Stimulated activated CD4-positive, alpha-beta T cell treated with anti-CD3 and anti-CD28 coated beads, TNF-alpha, amount 100 ng/mL, for 48 hours (primary cell): Measurements from ENCODE around the gene ACAP3.

Source experiments
- DNase-seq, 3 donors: peaks; one replicate each; pipeline ENCODE4 v3.0.0-alpha.2; 2020; ENCODE audit warnings: low read depth in 3 of 3

Gene ACAP3

DNA sequence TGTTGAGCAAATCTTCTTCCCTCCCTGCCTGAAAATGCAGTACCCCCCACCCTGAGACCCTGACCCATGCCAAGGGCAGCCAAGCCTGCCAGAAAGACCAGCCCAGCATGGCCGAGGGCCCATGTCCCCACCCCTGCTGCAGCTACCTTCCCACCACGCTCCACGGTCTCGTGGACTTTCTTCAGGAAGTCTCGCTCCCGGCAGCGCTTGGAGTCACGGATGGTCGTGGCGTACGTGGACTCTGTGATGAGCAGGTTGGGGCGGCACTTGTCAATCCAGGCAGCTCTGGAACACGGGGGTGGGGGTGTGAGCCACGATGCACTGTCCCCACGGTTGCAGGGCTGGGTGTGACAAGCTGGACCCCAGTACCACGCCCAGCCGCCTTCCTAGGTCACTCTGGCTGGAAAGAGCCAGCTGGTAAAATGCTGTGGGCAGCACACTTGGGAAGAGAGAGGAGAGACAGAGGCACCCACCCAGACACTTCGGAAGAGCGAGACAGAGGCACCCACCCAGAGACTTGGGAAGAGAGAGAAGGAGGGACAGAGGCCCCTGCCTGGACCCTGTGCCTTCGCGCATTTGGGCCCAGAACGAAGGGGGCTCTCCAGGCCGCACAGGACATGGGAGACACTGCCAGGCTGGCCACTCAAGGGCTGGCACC is 7.1 kb upstream of the ACAP3 start:
- DNase-seq: no peak

DNA sequence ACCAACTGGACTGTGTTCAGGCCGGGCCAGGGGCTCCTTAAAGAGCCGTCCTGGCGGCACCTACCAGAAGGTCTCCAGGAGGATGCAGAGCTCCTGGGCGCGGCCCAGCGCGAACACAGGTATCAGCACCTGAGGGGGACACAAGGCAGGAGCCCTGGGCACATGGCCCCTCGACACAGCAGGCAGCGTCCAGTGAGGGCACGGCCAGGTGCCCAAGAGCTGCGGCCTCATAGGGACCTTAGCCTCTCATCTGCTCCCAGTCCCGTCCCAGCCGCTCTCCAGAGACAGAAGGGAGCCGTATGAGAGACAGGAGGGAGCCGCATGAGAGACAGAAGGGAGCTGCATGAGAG is 6.5 kb upstream of the ACAP3 start:
- no peak for DNase-seq

DNA sequence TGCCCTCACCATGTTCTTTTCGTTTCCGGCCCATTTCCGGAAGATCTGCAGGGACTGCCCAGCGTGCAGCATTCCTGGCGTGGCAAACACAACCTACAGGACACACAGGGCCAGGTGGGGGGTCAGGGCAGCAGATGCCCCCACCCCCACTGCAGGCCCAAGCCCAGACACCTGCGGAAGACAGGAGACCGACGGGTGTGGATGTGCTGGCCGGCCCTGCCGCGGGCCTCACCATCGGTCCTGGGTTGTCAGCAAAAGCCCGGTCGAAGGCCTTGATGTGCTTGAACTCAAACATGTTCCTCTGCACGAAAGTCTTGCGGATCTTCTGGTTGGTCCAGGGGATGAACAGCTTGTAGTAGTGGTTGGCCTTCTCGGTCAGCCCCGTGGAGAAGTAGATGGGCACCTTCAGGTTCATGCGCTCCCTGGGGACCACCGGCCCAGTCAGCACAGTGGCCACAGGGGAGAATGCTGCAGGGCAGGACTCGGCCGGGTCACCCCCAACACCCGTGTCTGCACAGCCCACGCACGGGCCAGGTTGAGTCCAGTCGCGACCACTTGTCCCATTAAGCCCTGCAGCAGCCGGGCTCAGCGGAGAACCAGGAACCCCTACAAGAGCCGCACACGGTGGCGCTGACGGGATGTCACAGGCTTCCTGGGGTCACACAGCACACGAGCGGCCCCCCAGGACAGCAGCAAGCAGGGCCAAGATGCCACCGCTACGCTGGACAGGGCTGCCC is 5.9 kb upstream of the ACAP3 start:
- no peak for DNase-seq

DNA sequence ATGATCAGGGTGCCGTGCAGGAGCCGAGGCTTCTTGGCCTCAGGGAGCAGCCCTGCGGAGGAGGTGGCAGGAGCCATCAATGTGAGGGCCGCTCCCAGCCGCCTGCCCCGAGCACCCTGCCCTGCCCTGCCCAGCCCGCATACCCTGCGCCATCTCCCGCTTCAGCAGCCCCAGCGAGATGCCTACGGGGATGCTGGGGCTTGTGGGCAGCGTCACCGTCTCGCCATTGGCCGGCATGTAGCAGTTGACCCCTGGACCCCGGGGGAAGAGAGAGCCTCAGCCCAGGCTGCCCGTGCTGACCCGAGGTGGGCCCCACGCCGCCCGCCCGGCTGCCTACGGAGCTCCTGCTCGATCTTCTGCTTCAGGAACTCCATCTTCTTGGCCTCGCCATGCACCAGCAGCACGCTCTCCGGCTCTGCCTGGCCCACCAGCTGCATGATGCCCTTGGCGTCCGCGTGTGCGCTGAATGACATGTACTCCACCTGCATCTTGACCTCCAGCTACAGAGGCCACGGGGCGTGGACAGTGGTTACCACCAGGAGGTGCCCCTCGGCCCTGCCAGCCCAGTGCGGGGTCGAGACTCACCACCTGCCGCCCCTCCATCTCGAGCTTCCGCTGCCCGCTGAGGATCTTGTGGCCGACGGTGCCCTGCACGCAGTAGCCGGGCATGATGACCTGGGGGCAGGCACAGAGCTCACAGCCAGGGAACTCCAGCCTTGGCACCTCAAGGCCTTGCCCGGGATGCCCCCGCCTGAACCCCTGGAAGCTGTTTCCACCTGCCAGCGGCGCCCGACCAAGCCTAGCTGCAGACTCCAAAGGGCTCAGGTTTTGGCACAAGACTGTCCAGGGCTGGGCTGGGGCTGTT is 5.0 kb upstream of the ACAP3 start:
- DNase-seq: no peak

DNA sequence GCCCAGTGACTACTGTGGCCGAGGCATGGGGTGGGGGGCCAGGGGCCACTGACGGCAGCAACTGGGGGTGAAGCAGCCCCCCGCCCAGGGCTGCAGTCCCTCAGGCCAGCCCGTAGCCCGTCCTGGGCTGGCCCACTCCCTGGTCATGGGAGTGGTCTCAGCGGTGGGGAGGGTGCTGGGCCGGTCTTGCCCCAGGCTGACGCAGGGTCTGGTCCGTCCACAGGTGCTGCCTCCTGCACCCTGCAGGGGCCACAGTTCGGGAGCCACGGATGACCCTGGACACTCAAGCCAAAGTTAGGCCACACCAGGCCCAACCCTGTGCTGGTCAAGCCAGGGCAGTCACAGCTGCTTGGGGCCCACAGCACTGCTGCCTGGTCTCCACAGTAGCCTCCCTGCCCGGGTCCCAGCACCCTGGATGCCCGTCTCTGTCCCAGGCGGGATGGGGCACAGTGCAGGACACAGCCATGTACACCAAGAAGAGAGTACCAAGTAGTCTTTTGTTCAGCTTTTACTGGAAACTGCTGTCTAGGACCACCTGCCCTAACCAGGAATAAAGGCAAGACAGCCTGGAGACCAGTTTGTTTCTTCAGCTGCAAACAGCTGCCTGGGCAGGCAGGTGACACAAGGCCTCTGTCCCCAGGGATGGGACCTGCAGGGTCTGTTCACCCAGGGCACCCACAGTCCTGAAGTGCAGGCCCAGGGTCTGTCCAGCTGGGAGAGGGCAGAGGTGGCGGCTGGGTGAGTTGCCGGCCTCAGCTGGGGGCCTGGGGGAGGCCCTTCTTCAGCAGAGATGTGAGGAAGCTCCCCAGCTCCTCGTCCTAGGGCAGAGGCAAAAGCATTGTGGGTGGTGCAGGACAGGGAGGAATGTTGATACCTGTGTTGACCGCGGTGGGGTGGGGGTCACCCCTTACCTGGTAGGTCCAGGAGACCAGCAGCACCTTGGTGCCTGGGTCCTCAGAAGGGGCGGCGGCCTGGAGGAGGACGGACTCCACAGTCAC is 3.7 kb upstream of the ACAP3 start:
- no peak for DNase-seq

DNA sequence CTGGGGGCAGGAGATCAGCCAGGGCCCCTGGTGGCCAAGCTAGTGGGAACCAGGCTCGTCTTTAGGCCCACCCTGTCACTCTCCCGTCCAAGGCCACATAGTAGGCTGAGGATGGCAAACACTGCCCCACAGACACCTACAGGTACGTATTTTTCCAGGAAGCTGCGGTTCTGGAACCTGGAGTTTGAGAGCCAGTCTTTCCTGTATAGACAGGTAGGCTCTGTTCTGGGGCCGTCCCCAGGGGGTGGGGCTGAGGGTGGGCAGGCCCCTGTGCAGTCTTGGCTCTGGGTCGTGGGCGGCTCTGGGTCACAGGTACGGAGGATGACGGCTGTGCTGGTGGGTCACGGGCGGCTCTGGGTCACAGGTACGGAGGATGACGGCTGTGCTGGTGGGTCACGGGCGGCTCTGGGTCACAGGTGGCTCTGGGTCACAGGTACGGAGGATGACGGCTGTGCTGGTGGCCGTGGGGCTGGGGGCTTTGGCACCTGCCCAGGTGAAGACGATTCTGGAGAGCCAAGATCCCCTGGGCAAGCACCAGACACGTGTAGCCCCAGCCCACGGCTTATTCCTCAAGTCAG is 2.8 kb upstream of the ACAP3 start:
- DNase-seq: no peak

DNA sequence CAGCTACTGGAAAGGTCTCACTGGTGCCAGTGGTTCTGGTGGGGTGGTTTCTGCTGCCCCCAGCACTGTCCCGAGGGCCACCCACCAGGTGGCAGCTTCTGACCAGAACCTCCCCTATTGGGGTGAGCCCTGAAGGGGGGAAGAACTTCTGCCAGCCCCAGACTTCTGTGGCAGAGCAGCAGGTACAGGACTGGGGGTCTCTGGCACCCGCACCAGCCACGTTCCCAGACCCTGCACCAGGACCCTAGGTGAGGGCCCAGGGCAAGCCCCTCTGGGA is 2.3 kb upstream of the ACAP3 start:
- no peak for DNase-seq

DNA sequence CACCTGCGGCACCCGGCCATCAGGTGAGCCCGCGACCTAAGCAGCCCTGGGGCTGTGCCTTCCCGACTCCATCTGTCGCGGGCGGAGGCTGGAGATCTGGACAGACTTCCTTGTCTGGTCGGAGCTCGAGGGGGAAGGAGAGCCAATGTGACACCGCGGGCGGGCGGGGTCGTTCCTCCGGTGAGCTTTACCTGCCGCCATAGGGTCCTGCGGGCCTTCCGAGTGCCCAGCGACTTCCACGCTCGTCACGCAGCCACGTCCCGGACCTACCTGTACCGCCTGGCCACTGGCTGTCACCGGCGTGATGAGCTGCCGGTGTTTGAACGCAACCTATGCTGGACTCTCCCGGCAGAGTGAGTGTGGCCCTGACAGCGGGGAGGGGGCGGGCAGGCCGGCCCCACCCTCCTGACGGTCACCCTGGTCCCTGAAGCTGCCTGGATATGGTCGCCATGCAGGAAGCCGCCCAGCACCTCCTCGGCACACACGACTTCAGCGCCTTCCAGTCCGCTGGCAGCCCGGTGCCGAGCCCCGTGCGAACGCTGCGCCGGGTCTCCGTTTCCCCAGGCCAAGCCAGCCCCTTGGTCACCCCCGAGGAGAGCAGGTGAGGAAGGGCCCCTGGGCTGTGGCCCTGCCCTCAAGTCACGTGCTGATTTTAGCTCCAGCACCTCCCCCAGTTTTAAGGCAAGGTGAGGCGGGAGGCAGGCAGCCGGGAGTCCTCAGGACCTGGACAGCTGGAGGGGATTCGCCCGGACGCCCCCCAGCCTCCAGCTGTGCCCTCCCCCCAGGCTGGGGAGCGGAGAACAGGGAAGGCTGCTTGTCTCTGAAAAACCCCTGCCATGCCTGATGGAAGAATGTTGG is 1.8 kb upstream of the ACAP3 start:
- no peak for DNase-seq

DNA sequence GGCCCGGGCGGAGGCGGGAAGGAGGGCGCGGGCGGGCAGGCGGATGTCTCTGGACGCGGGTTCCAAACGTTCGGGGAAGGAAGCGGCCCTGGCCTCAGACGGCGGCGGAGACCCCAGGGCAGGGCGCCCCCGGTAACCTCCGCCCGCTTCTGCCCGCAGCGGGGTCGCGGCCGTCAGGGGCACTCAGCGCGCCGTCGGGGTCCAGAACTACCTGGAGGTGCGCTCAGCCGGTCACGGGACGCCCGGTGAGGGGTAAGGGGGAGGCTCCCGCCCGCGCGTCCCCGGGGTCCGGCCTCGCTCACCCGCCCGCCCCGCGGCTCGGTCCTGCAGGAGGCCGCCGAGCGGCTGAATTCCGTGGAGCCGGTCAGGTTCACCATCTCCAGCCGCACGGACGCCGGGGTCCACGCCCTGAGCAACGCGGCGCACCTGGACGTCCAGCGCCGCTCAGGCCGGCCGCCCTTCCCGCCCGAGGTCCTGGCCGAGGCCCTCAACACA is 1.1 kb upstream of the ACAP3 start:
- DNase-seq: no peak

DNA sequence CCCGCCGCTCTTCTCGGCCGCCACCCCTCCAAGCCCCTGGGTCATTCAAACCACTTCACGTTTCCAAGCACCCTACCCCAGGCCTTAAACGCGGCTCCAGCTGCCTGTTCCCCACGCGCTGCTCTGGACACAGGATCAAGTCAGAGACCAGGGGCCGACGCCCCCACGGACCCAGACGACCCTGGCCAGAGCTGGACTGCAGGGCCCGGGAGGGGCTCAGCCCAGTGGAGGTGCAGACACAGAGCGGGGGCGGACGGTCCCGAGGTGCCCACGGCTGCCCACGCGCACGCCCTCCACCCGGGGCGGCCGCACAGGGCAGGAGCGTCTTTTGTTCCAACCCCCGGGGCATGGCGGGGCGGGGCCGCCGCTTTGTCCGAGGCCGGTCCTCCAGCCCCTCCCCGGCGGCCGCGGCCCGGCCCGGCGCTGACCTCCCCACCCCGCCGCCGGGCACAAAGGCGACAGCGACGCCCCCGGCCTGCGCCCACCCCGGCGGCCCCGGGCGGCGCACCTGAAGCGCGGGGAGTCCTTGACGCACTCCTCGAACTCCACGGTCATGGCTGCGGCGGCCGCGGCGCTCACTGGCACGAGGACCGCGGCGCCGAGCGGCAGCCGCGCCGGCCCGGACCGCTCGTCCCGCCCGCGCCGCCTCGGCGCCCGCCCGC is 338 bp downstream of the ACAP3 start:
- no peak for DNase-seq

DNA sequence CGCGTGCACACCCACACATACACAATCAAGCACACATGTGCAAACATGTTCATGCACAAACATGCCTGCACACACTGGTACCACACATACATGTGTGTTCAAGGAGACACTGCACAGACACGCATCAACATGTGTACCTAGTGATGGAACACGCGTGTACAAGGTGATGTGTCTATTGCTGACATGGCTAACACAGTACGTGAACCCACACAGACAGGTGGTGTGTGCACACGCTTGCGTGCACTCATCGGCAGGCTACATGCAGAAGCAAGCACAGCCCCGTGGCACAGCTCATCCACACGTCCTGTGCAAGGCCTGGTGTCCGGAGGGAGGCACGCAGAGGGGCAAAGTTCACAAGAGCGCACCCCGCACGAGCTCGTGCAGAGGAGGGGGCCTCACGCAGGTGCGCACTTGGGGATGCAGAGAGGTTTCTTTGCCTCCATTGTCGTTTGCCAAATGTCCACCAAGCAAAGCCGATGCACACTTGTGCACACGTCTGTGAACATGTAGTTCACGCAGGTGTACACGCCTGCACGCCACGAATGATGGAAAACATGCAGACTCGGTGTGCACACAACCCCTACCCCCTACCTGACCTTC is 969 bp downstream of the ACAP3 start:
- DNase-seq: no peak

DNA sequence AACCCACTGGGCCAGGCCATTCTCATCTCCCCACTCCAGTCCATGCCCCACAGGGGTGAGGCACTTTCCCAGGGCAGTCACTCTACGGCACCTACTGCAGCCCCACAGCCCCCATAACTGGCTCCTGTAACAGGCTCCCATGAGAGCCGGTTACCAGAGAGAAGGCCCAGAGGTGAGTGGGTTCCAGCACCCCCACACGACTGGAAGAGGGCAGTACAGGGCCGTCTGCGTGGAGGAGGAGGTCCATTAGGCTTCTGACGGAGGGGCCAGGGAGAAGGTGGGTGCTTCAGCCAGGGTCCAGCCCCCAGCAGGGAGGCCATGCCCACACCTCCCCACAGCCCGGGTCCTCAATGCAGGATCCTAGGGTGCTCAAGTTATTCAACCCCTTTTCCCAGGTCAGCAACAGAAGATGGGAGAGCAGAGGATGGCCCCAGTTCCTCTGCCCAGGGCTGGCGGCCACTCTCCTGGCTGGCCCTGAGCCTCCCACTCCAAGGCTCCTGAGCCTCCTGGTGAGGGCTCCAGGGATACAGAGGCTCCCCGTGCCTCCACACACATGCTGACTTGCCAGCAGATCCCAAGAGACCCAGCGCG is 1.6 kb downstream of the ACAP3 start:
- no peak for DNase-seq

DNA sequence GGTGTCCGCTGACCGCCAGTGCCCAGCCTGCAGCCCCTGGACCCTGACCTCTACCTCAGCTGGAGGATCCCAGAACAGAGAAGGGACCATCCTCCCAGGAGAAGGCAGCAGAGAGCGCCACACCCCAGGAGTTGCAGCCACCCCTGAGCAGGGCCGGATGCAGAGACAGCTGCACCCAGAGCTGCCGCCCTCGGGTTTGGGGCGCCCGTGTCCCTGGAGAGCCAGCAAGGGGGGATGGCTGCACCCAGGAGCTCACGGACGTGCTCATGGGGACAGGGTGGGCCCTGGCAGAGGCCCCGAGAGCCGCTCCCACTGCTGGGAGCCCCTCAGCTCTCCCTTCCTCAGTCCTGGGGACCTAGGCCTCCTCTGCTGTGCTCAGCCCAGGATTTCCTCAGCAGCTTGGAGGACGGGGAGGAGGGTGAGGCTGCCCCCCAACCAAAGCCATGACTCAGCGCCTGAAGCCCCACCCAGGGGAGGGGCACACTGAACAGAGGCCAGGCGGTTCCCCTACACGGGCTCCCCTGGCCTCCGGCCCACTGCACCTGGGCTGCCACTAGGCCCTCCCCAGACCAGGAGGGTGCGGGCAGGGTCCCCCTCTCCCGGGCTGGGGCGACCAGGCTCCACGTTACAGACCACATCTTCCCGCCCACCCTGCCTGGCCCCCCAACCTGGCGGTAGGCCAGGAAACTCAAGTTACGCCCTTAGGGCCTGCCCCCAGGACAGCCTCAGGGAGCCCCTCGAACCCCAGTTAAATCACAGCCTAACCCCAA is 2.2 kb downstream of the ACAP3 start:
- DNase-seq: no peak

DNA sequence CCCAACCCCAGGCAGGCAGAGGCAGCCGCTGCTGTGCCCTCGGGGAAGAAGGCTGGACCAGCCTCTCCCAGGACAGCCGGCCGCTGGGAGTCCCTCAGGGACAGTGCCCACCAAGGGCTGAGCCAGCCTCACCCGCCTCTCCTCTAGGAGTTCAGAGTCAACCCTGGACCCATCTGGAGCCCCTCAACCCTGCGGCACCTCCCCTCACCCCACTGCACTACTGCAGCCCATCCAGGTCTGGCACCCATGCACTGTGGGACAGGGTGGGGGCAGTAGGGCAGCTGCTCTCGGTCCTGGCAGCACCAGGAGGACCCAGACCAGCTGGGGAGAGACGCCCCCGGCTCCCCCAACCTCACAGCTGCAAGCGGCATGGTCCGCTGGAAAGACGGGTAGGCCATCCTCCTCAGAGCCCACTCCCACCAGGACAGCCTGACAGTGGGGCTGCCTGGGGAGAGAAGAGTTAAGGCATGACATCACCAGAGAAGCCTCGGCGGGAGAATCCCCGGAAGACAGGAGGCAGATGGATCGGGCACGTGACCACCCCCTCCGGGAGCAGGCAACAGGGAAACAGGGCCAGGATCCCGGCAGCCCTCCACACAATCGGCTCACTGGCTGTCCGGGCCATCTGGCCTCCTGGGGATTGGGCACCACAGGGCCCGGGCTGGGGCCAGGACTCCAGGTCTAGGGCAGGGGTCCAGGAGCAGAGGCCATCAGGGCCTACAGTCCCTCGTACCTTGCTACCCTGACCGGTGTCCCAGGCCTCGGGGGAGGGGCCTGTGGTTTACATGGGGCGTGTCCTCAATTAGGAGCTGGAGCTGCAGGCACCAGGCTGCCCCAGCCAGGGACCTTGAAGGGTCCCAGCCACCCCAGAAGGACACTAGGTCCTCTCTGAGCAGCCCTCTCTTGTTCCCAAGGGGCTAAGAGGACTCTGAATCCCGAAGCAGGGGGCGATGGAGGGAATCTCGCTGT is 3.1 kb downstream of the ACAP3 start:
- no peak for DNase-seq

DNA sequence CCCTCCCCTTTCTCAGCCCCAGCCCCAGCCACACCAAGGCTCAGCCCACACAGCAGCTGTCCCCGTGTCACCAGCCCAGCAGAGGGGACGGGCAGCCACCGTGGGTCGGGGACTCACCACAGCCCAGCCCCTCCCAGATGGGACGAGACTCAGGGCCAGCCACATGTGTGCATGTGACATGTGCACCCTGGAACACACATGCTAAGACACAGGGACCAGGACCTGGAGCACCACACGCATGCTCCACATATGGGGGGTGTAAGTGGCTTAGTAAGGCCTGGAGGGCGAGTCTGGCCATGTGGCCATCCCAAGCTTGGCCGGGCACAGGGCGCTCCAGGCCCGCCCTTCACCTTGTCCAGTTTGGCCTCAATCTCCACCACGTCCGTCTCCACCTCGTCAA is 4.0 kb downstream of the ACAP3 start:
- DNase-seq: no peak

DNA sequence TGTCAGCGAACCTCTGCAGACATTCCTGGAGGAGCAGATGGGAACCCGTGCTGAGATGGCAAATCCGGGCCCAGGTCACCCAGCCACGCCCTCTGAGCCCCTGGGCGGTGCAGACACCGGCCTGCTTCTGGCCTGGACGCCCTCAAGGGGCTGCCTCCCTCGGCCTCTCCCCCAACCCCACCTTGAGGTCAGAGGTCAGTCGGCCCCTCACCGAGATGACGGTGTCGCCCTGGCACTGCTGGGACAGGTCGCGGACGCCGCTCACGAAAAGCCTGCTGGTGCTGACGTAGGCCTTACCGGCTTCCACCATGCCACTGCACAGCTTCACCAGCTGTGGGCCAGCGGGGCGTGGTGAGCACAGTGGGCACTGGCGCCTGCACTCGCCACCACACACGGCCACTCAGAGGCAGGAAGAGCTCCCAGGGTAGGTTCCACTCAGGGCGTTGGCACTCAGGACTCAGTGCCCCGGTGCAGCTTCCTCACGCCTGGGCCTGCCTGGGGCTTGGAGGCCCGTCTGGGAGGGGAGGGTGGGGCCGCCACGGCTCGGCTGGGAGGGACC is 4.7 kb downstream of the ACAP3 start:
- no peak for DNase-seq

DNA sequence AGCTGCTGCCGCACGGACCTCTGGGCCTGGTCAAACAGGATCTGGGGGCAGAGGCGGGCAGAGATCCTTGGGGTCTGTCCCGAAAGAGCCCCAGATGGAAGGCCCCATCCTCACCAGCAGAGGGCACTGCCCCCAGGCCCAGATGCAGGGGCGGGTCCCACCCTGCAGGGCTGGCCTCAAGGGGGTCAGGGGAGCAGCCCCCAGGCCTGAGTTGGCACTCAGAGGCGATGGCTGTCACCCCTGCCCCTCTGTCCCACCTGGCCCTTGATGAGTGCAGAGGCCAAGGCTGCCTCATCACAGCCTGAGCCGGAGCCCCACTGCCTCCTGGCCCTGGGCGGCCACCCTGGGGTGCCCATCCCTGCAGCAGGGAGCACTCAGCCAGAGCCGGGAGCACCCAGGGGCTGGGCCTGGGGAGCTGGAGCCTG is 5.7 kb downstream of the ACAP3 start:
- no peak for DNase-seq
